Lung (tissue), 12 donors: ENCODE results near the gene CELSR1. TPM values are rescaled to one million over a fixed set of nuclear protein-coding genes. Genes with fewer than 3 reads are reported as not detected.

Experiments used
- ATAC-seq: fragments of 200-7000 bp; cut with Tn5 transposase; one replicate; pipeline ENCODE4 v1.9.1; 2020; ENCODE audit warnings: moderate number of reproducible peaks; ENCODE audit not compliant: insufficient read depth, low FRiP score
- DNase-seq, 3 donors: peaks; one replicate each; pipeline ENCODE4 v3.0.0-alpha.2; 2013 to 2017
- H3K27ac ChIP-seq, 2 donors: one replicate each; pipeline ENCODE4 v1.5.1; 2013; ENCODE audit warnings: mild to moderate bottlenecking in 2 of 2, moderate library complexity in 2 of 2, control low read depth in 1 of 2, inconsistent platforms in 1 of 2, low read depth in 1 of 2, low read length in 1 of 2
- H3K27me3 ChIP-seq, 3 donors: one replicate each; pipeline ENCODE4 v1.5.1; 2013; ENCODE audit warnings: low read length in 2 of 3; ENCODE audit not compliant: control insufficient read depth in 3 of 3, insufficient read depth in 3 of 3
- H3K36me3 ChIP-seq, 4 donors: one replicate each; pipeline ENCODE4 v1.5.1; 2013; ENCODE audit warnings: low read length in 4 of 4, mild to moderate bottlenecking in 1 of 4, moderate library complexity in 1 of 4; ENCODE audit not compliant: control insufficient read depth in 4 of 4, insufficient read depth in 4 of 4
- H3K4me1 ChIP-seq, 5 donors: one replicate each; pipeline ENCODE4 v1.5.1; 2013; ENCODE audit warnings: low read length in 5 of 5, mild to moderate bottlenecking in 2 of 5, moderate library complexity in 1 of 5; ENCODE audit not compliant: control insufficient read depth in 5 of 5, insufficient read depth in 5 of 5
- H3K4me3 ChIP-seq: one replicate; pipeline ENCODE4 v1.5.1; 2013; ENCODE audit warnings: mild to moderate bottlenecking, control low read depth, moderate library complexity
- H3K9ac ChIP-seq, 2 donors: one replicate each; pipeline ENCODE4 v1.5.1; 2013; ENCODE audit warnings: low read length in 2 of 2, control low read depth in 1 of 2; ENCODE audit not compliant: insufficient read depth in 1 of 2
- H3K9me3 ChIP-seq, 4 donors: one replicate each; pipeline ENCODE4 v1.5.1; 2013; ENCODE audit warnings: low read length in 3 of 4, mild to moderate bottlenecking in 1 of 4, moderate library complexity in 1 of 4; ENCODE audit not compliant: control insufficient read depth in 4 of 4, insufficient read depth in 3 of 4
- CTCF ChIP-seq: IDR thresholded peaks from 2 replicates; pipeline ENCODE4 v1.5.1; 2012; ENCODE audit warnings: mild to moderate bottlenecking; ENCODE audit errors: control extremely low read depth, extremely low read depth
- WGBS, 2 donors: extraction: QIAGEN DNeasy Blood & Tissue Kit; methylation state at CpG; one replicate each; pipeline ENCODE4 v1.1.7; 2013; 5-methylcytosine and 5-hydroxymethylcytosine counted together
- polyA plus RNA-seq, 2 donors: library from polyadenylated mRNA; stranded (reverse); fragments of 200-250 nt; gene quantifications; one replicate each; pipeline ENCODE4 v1.2.1, GENCODE V29; 2013
- total RNA-seq, 2 donors: library from RNA; depleted of rRNA in 1 of 2; stranded (reverse); fragments of >200 nt in 1 of 2; gene quantifications; one replicate each; pipeline ENCODE4 v1.2.1, GENCODE V29; 2014 to 2021
- donor health status: control.
- donor health status: control.
- donor health status: Bipolar disorder and iron deficiency.
- donor health status: healthy.
- donor health status: DM: yes; HTN: yes; CAD: no.

The CELSR1 gene
- total and polyA plus RNA-seq, 4 donors: 14.0 to 65.9 (median 32.7) TPM

DNA sequence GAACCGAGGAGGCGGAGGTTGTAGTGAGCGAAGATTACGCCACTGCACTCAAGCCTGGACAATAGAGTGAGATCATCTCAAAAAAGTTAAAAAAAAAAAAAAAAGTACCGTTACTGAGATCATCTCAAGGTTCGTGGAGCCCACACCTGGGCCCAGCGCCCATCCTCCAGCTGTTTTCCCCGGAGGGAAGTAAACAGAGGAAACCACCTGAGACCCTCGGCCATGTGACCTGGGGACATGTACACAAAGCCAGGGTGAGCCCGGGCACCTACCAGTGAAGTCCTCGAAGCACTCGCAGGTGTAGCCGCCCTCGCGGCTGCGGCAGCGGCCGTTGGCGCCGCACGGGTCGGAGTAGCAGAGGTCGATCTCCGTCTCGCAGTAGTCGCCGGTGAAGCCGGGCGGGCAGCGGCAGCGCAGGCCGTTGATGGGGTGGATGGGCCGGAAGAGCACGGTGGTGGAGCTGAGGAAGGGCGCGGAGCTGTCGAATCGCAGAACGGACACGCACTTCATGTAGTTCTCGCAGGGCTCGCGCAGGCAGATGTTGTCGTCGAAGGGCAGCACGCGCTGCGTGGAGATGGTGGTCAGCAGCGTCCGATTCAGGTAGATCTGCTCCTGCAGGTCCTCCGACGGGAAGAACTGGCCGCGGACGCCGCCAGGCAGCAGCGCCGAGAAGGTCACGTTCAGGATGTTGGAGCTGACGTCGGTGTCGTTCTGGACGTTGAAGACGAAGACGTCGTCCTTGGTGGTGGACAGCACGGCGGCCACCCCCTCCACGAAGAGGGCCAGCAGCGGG lies 73.8 kb downstream of the CELSR1 start:
- ATAC-seq (no peak), DNase-seq (no peak)
- Histone ChIP-seq H3K27me3 (peaks cover 0 to 2% (median 0%) of the 10 kb centered on the region in 3 donors), H3K9me3 (no peaks in the 10 kb centered on the region), H3K4me1 (peaks cover 0 to 23% (median 2%) of the 10 kb centered on the region in 5 donors), H3K9ac (no peak overlapping the region), H3K36me3 (peaks cover 0 to 5% (median 0%) of the 10 kb centered on the region in 4 donors), H3K27ac (no peak overlapping the region), H3K4me3 (no peak overlapping the region)
- TF ChIP-seq CTCF: no peak
- WGBS, 2 donors: 95% methylated on average over 70 of the region's 70 CpGs

DNA sequence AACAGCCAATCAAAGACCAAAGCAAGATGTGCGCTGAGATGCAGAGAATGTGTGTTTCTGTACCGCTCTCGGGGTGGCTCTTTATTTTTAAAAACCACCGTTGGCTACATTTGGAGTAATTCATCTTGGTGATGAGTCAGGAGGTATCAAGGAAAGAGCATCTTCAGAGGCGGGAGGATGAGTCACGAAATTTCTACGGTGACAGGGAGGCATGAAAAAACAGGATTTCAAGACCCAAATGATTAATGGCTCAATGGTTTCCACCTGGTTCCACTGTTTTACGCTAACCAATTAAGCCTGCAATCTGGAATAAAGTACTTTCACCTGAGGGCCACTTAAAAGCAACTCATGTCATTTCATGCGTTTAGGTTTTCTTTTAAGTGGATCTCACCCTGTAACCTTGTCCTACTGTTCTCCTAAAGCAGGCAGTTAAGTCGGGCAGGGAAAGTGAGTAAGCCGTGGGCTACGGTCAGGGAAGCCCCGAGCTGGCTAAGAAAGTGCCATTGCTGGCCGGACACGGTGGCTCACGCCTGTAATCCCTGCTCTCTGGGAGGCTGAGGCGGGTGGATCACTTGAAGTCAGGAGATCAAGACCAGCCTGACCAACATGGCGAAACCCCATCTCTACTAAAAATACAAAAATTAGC lies 74.6 kb downstream of the CELSR1 start:
- H3K4me3 ChIP-seq: no peak overlapping the region
- no peaks in the 10 kb centered on the region for H3K9me3 ChIP-seq
- 82 to 86% methylated on average over 18 of the region's 18 CpGs for WGBS, 2 donors
- H3K36me3 ChIP-seq: peaks cover 0 to 5% (median 0%) of the 10 kb centered on the region in 4 donors
- DNase-seq: no peak
- no peak overlapping the region for H3K27ac ChIP-seq
- TF ChIP-seq CTCF: no peak
- peaks cover 0 to 23% (median 2%) of the 10 kb centered on the region in 5 donors for H3K4me1 ChIP-seq
- no peak overlapping the region for H3K9ac ChIP-seq
- peaks cover 0 to 2% (median 0%) of the 10 kb centered on the region in 3 donors for H3K27me3 ChIP-seq
- ATAC-seq: no peak

- no peak for TF ChIP-seq CTCF
- Histone ChIP-seq H3K27me3 (peaks cover 0 to 2% (median 0%) of the 10 kb centered on the region in 3 donors), H3K4me3 (no peak overlapping the region), H3K9ac (no peak overlapping the region), H3K4me1 (peaks cover 0 to 23% (median 2%) of the 10 kb centered on the region in 5 donors), H3K36me3 (peaks cover 0 to 5% (median 0%) of the 10 kb centered on the region in 4 donors), H3K9me3 (no peaks in the 10 kb centered on the region), H3K27ac (no peak overlapping the region)
- WGBS, 2 donors: 92 to 93% methylated on average over 19 to 22 of the region's 22 CpGs
- DNase-seq (no peak), ATAC-seq (no peak)
Observed at GRCh38 chr22:46461566-46462180, 75.7 kb downstream of the CELSR1 start.
